DOHH2 (cell line): ENCODE data around the gene STX1B.

Experiments used
- H3F3A ChIP-seq: fragments of 200-600 bp; sonication (generic), shearing (Covaris generic); 2 replicates; pipeline ENCODE4 v1.6.0; 2016; ENCODE audit warnings: antibody characterized with exemption, mild to moderate bottlenecking; ENCODE audit not compliant: control insufficient read depth, insufficient read depth
- H3K27ac ChIP-seq: fragments of 200-600 bp; sonication (generic); 2 replicates; pipeline ENCODE4 v1.5.1; 2014; ENCODE audit warnings: low read depth, mild to moderate bottlenecking, low read length, moderate library complexity
- H3K27me3 ChIP-seq: fragments of 200-600 bp; sonication (generic); 2 replicates; pipeline ENCODE4 v1.6.1; 2014; ENCODE audit warnings: mild to moderate bottlenecking, low read length, mixed read lengths; ENCODE audit not compliant: control insufficient read depth
- H3K36me3 ChIP-seq: fragments of 200-600 bp; sonication (generic); 2 replicates; pipeline ENCODE4 v1.6.1; 2014; ENCODE audit warnings: mild to moderate bottlenecking, low read length, moderate library complexity, mixed read lengths; ENCODE audit not compliant: control insufficient read depth
- H3K4me1 ChIP-seq: fragments of 200-600 bp; sonication (generic); 2 replicates; pipeline ENCODE4 v1.6.1; 2014; ENCODE audit warnings: mild to moderate bottlenecking, low read length, mixed read lengths; ENCODE audit not compliant: control insufficient read depth
- H3K4me2 ChIP-seq: fragments of 200-600 bp; sonication (generic); 2 replicates; pipeline ENCODE4 v1.6.0; 2014; ENCODE audit warnings: mild to moderate bottlenecking, low read length, moderate library complexity
- H3K4me3 ChIP-seq: fragments of 200-600 bp; sonication (generic); 2 replicates; pipeline ENCODE4 v1.5.1; 2014; ENCODE audit warnings: mild to moderate bottlenecking, low read length, mixed read lengths
- H3K79me2 ChIP-seq: fragments of 200-600 bp; sonication (generic); 2 replicates; pipeline ENCODE4 v1.6.1; 2014; ENCODE audit warnings: mild to moderate bottlenecking, low read length, mixed read lengths; ENCODE audit not compliant: control insufficient read depth
- H3K9me2 ChIP-seq: fragments of 200-600 bp; sonication (generic); replicated peaks from 2 replicates; pipeline ENCODE4 v1.6.1; 2014; ENCODE audit warnings: mild to moderate bottlenecking, low read length, mixed read lengths; ENCODE audit not compliant: control insufficient read depth
- H3K9me3 ChIP-seq: fragments of 200-600 bp; sonication (generic); 2 replicates; pipeline ENCODE4 v1.6.1; 2014; ENCODE audit warnings: antibody characterized with exemption, low read length, mixed read lengths; ENCODE audit not compliant: control insufficient read depth, insufficient read depth
- H4K20me1 ChIP-seq: fragments of 200-600 bp; sonication (generic); 2 replicates; pipeline ENCODE4 v1.6.0; 2014; ENCODE audit warnings: low read depth, mild to moderate bottlenecking, antibody characterized with exemption, low read length, moderate library complexity; ENCODE audit not compliant: control insufficient read depth, insufficient read depth
- EZH2phosphoT487 ChIP-seq: fragments of 200-600 bp; sonication (generic); IDR thresholded peaks from 2 replicates; pipeline ENCODE4 v1.6.1; 2017; ENCODE audit warnings: borderline replicate concordance, mild to moderate bottlenecking, antibody characterized with exemption, low read length, moderate library complexity, mixed read lengths
- TF ChIP-seq, protein P1 (sequence below): fragments of 200-600 bp; sonication (generic); IDR thresholded peaks from one replicate; pipeline ENCODE4 v1.5.1; 2014; ENCODE audit warnings: antibody characterized with exemption, mild to moderate bottlenecking, low read depth, low read length; ENCODE audit not compliant: poor library complexity, severe bottlenecking

Gene STX1B

DNA sequence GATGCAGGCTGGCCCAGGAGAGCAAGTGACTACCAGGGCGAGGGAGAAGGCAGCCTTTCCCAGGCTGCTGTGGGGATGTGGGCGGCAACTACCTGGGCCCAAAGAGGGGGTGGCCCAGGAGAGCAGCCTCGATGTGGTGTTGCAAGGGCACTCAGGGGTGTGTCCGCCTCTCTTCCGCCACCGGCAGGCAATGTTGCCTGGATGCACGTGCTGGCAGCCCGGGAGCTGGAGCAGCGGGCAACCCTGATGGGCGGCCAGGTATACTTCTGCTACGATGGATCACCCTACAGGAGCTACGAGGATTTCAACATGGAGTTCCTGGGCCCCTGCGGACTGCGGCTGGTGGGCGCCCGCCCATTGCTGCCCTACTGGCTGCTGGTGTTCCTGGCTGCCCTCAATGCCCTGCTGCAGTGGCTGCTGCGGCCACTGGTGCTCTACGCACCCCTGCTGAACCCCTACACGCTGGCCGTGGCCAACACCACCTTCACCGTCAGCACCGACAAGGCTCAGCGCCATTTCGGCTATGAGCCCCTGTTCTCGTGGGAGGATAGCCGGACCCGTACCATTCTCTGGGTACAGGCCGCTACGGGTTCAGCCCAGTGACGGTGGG lies 22.8 kb downstream of the STX1B start:
- Histone ChIP-seq H3K27me3 (no peaks in the 10 kb centered on the region), H3K9me3 (no peaks in the 10 kb centered on the region), H3K27ac (no peak overlapping the region), H3F3A (no peaks in the 10 kb centered on the region), H3K9me2 (no peaks in the 10 kb centered on the region), H4K20me1 (no peaks in the 10 kb centered on the region), H3K4me1 (no peaks in the 10 kb centered on the region; the same call in 1 of the 2 replicates), H3K4me3 (no peak overlapping the region), H3K79me2 (no peaks in the 10 kb centered on the region), H3K4me2 (no peak overlapping the region), H3K36me3 (peaks cover 32% of the 10 kb centered on the region)
- TF ChIP-seq, protein P1, sequence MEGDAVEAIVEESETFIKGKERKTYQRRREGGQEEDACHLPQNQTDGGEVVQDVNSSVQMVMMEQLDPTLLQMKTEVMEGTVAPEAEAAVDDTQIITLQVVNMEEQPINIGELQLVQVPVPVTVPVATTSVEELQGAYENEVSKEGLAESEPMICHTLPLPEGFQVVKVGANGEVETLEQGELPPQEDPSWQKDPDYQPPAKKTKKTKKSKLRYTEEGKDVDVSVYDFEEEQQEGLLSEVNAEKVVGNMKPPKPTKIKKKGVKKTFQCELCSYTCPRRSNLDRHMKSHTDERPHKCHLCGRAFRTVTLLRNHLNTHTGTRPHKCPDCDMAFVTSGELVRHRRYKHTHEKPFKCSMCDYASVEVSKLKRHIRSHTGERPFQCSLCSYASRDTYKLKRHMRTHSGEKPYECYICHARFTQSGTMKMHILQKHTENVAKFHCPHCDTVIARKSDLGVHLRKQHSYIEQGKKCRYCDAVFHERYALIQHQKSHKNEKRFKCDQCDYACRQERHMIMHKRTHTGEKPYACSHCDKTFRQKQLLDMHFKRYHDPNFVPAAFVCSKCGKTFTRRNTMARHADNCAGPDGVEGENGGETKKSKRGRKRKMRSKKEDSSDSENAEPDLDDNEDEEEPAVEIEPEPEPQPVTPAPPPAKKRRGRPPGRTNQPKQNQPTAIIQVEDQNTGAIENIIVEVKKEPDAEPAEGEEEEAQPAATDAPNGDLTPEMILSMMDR, result no peak
- no peak for TF ChIP-seq EZH2phosphoT487

DNA sequence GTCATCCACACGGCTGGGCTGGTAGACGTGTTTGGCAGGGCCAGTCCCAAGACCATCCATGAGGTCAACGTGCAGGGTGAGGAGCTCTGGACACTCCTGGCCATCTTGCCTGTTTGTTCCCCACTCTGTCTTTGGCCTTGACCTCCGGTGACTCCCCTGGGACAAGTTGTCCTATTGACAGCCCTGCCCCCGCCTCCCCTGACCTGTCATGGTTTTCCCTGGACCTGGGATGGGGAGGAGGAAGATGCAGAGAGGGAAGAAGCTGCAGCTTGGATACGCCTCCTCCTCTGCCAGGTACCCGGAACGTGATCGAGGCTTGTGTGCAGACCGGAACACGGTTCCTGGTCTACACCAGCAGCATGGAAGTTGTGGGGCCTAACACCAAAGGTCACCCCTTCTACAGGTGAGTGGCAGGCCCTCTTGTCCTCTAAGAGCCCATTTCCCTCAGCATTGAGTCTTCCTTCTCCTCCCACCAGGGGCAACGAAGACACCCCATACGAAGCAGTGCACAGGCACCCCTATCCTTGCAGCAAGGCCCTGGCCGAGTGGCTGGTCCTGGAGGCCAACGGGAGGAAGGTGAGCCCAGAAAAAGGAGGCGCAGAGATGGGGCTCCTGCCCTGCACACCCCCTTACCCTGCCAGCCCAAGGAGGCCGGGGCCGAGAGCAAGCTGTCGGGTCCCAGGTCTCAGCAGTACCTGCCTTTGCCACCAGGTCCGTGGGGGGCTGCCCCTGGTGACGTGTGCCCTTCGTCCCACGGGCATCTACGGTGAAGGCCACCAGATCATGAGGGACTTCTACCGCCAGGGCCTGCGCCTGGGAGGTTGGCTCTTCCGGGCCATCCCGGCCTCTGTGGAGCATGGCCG lies 24.1 kb downstream of the STX1B start:
- no peaks in the 10 kb centered on the region for H3K27me3 ChIP-seq
- H3K27ac ChIP-seq, result no peak overlapping the region
- no peak overlapping the region for H3K4me2 ChIP-seq
- no peaks in the 10 kb centered on the region for H3F3A ChIP-seq
- H3K9me3 ChIP-seq, result no peaks in the 10 kb centered on the region
- H3K4me3 ChIP-seq, result no peak overlapping the region
- peaks cover 40% of the 10 kb centered on the region for H3K36me3 ChIP-seq
- H3K79me2 ChIP-seq, result no peaks in the 10 kb centered on the region
- TF ChIP-seq, protein P1, result no peak
- no peak for TF ChIP-seq EZH2phosphoT487
- H3K4me1 ChIP-seq, result no peaks in the 10 kb centered on the region; the same call in 1 of the 2 replicates
- H3K9me2 ChIP-seq, result no peaks in the 10 kb centered on the region
- H4K20me1 ChIP-seq, result no peaks in the 10 kb centered on the region

DNA sequence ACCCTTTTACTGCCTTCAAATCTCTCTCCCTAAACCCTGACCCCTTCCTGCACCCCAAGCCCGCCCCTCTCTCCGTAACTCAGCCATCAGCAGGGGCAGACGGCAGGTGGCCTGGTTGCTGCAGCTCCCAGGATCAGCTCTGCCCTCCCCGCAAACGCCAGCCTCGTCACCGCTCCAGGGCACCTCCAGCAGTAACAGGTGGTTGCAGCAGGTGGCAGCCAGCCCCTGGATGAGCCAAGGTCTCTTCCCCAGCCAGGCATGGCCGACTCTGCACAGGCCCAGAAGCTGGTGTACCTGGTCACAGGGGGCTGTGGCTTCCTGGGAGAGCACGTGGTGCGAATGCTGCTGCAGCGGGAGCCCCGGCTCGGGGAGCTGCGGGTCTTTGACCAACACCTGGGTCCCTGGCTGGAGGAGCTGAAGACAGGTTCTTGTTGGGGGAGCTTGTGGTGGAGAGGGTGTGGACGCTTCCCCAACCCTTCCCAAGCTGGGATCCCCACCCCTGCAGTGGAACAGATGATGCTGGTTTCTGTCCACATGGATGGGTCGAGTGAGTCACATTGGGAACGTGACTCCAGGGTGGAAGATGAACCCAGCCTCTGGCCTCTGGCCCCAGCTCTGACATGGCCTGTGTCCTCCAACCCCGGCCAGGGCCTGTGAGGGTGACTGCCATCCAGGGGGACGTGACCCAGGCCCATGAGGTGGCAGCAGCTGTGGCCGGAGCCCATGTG lies 24.9 kb downstream of the STX1B start:
- Histone ChIP-seq H3K79me2 (no peaks in the 10 kb centered on the region), H3K4me3 (no peak overlapping the region)

More for the DNA sequence above, 24.9 kb downstream of the STX1B start:
- Histone ChIP-seq H3K9me2 (no peaks in the 10 kb centered on the region), H3K36me3 (peaks cover 44% of the 10 kb centered on the region), H3K27ac (no peak overlapping the region), H4K20me1 (no peaks in the 10 kb centered on the region), H3K9me3 (no peaks in the 10 kb centered on the region), H3K4me1 (no peaks in the 10 kb centered on the region; the same call in 1 of the 2 replicates), H3F3A (no peaks in the 10 kb centered on the region), H3K27me3 (no peaks in the 10 kb centered on the region), H3K4me2 (no peak overlapping the region)
- TF ChIP-seq EZH2phosphoT487, result no peak
- TF ChIP-seq, protein P1, result no peak
